B cell (primary cell): ENCODE results near the gene NUAK2. TPM values are rescaled to one million over a fixed set of nuclear protein-coding genes. Genes with fewer than 3 reads are reported as not detected.

Experiments used
- ATAC-seq: fragments of 200-7000 bp; cut with Tn5 transposase; one replicate; pipeline ENCODE4 v1.10.0; 2021; ENCODE audit warnings: low read depth, mild to moderate bottlenecking, moderate number of reproducible peaks, moderate library complexity
- CTCF ChIA-PET: fragments of 350-600 bp; sonication (Branson Sonifier 250); formaldehyde crosslinking; loops from one replicate; lab custom pipeline; 2021; ENCODE audit warnings: antibody characterized with exemption, inconsistent platforms; lab: Charles Lee
- POLR2A ChIA-PET: fragments of 350-600 bp; sonication (Branson Sonifier 250); formaldehyde crosslinking; loops from one replicate; lab custom pipeline; 2021; ENCODE audit warnings: antibody characterized with exemption; lab: Charles Lee
- DNase-seq: peaks from one replicate; pipeline ENCODE4 v3.0.0; 2013
- H2AFZ ChIP-seq: 2 replicates; pipeline ENCODE4 v1.6.1; 2012; ENCODE audit warnings: mild to moderate bottlenecking, low read depth, low read length; ENCODE audit not compliant: insufficient read depth, poor library complexity, severe bottlenecking
- H3K27ac ChIP-seq, 2 donors: 1 replicate in 1 of 2; 2 replicates in 1 of 2; pipeline ENCODE4 v1.5.1; 2012 to 2013; ENCODE audit warnings: low read length in 2 of 2, mild to moderate bottlenecking in 2 of 2, moderate library complexity in 1 of 2
- H3K27me3 ChIP-seq, 4 experiments: fragments of 200-600 bp in 1 of 4; sonication (generic) in 1 of 4; replicated peaks in 1 of 4; 1 replicate in 2 of 4; 2 replicates in 2 of 4; pipeline versions ENCODE4 v1.6.1 to v1.7.0; 2013 to 2016; ENCODE audit warnings: low read length in 3 of 4, mild to moderate bottlenecking in 2 of 4, mixed read lengths in 1 of 4, moderate library complexity in 1 of 4; ENCODE audit not compliant: insufficient read depth in 4 of 4, control insufficient read depth in 3 of 4; ENCODE audit errors: control extremely low read depth in 1 of 4
- H3K36me3 ChIP-seq, 2 experiments: replicated peaks in 1 of 2; 1 replicate in 1 of 2; 2 replicates in 1 of 2; pipeline versions ENCODE4 v1.6.1 to v1.7.1; 2013; ENCODE audit warnings: low read length in 1 of 2; ENCODE audit not compliant: insufficient read depth in 2 of 2, control insufficient read depth in 1 of 2; ENCODE audit errors: control extremely low read depth in 1 of 2, extremely low read depth in 1 of 2
- H3K4me1 ChIP-seq, 2 donors: fragments of 200-600 bp in 1 of 2; sonication (generic) in 1 of 2; 1 replicate in 1 of 2; 2 replicates in 1 of 2; pipeline versions ENCODE4 v1.5.1 to v1.6.1; 2013 to 2017; ENCODE audit warnings: low read length in 2 of 2; ENCODE audit not compliant: control insufficient read depth in 2 of 2, insufficient read depth in 2 of 2
- H3K4me2 ChIP-seq: replicated peaks from 2 replicates; pipeline ENCODE3; 2012; ENCODE audit warnings: mild to moderate bottlenecking, low read depth, low read length; ENCODE audit not compliant: poor library complexity, severe bottlenecking
- H3K4me3 ChIP-seq, 5 experiments: fragments of 200-600 bp in 1 of 5; sonication (generic) in 1 of 5; 1 replicate in 3 of 5; 2 replicates in 2 of 5; pipeline versions ENCODE4 v1.5.1 to v1.7.0; 2011 to 2016; ENCODE audit warnings: low read length in 4 of 5, mild to moderate bottlenecking in 4 of 5, low read depth in 2 of 5, control low read depth in 1 of 5, moderate library complexity in 1 of 5; ENCODE audit not compliant: insufficient read depth in 1 of 5; ENCODE audit errors: control extremely low read depth in 1 of 5, extremely low read depth in 1 of 5
- H3K79me2 ChIP-seq: fragments of 200-600 bp; sonication (generic); one replicate; pipeline ENCODE4 v1.6.0; 2016; ENCODE audit warnings: low read length; ENCODE audit not compliant: control insufficient read depth, insufficient read depth
- H3K9ac ChIP-seq: fragments of 200-600 bp; sonication (generic); 2 replicates; pipeline ENCODE4 v1.6.1; 2017; ENCODE audit warnings: mild to moderate bottlenecking, low read length, moderate library complexity
- H3K9me3 ChIP-seq, 3 donors: one replicate each; pipeline versions ENCODE4 v1.6.1 to v1.7.1; 2013; ENCODE audit warnings: low read length in 2 of 3; ENCODE audit not compliant: control insufficient read depth in 2 of 3, insufficient read depth in 1 of 3; ENCODE audit errors: control extremely low read depth in 1 of 3
- H4K20me1 ChIP-seq: 2 replicates; pipeline ENCODE4 v1.6.0; 2012; ENCODE audit warnings: mild to moderate bottlenecking, low read length; ENCODE audit not compliant: insufficient read depth, control insufficient read depth, poor library complexity, severe bottlenecking
- H3K27ac Mint-ChIP-seq: one replicate; pipeline ENCODE4 v1.8.0; 2021; ENCODE audit warnings: mixed read lengths
- H3K27me3 Mint-ChIP-seq: one replicate; pipeline ENCODE4 v1.8.0; 2021; ENCODE audit warnings: mixed read lengths
- H3K4me1 Mint-ChIP-seq: one replicate; pipeline ENCODE4 v1.8.0; 2021; ENCODE audit warnings: mixed read lengths
- H3K4me3 Mint-ChIP-seq: one replicate; pipeline ENCODE4 v1.8.0; 2021; ENCODE audit warnings: mixed read lengths
- H3K9me3 Mint-ChIP-seq: one replicate; pipeline ENCODE4 v1.8.0; 2022; ENCODE audit warnings: mixed read lengths; ENCODE audit not compliant: insufficient read depth
- CTCF ChIP-seq: fragments of 200-600 bp; IDR thresholded peaks from one replicate; pipeline ENCODE4 v1.8.0; 2022; ENCODE audit warnings: antibody characterized with exemption, mild to moderate bottlenecking
- EZH2 ChIP-seq: IDR thresholded peaks from 2 replicates; pipeline ENCODE4 v1.6.1; 2012; ENCODE audit warnings: borderline replicate concordance, low read depth, mild to moderate bottlenecking, moderate library complexity, low read length; ENCODE audit not compliant: insufficient read depth, poor library complexity, severe bottlenecking
- WGBS: methylation state at CpG from one replicate; pipeline ENCODE4 v1.1.5; 2013; ENCODE audit warnings: missing lambda C conversion rate; ENCODE audit not compliant: insufficient coverage; 5-methylcytosine and 5-hydroxymethylcytosine counted together
- intact Hi-C: fragments of 100-400 bp; cut with micrococcal nuclease; formaldehyde crosslinking; loops from one replicate; pipeline ENCODE4 v1.10.0; 2022
- polyA plus RNA-seq: library from polyadenylated mRNA; depleted of rRNA; stranded (reverse); fragments of >200 nt; gene quantifications from 2 replicates; pipeline ENCODE4 v1.2.3, GENCODE V29; 2012
- total RNA-seq, 2 donors: library from RNA; stranded (reverse); fragments of 120-200 nt in 1 of 2; gene quantifications; 1 replicate in 1 of 2; 2 replicates in 1 of 2; pipeline versions ENCODE4 v1.2.3 to v1.2.4, GENCODE V29; 2013 to 2022

The NUAK2 gene
- total and polyA plus RNA-seq, 2 donors (not counting 1 experiment from before 2014, with no cell fraction given) = 37.9 to 102 TPM

GRCh38 chr1:205360891-205361290 is 39.3 kb upstream of the NUAK2 start:
- no peak overlapping the region for H3K4me3 Mint-ChIP-seq
- H3K27me3 Mint-ChIP-seq = peaks cover 20% of the 10 kb centered on the region
- TF ChIP-seq CTCF (no peak), EZH2 (no peak)
- Histone ChIP-seq H3K36me3 (no peaks in the 10 kb centered on the region), H3K79me2 (no peaks in the 10 kb centered on the region), H3K9ac (no peak overlapping the region), H4K20me1 (no peaks in the 10 kb centered on the region), H2AFZ (no peak overlapping the region), H3K4me1 (peaks cover 0 to 5% of the 10 kb centered on the region in 2 donors), H3K4me2 (no peak overlapping the region), H3K9me3 (no peaks in the 10 kb centered on the region), H3K4me3 (no peak overlapping the region), H3K27me3 (peaks cover 0 to 4% (median 0%) of the 10 kb centered on the region in 4 experiments), H3K27ac (no peak overlapping the region)
- intact Hi-C loops = no loop called here
- no peaks in the 10 kb centered on the region for H3K9me3 Mint-ChIP-seq
- DNase-seq = no peak
- ATAC-seq = no peak
- H3K4me1 Mint-ChIP-seq = peaks cover 4% of the 10 kb centered on the region
- H3K27ac Mint-ChIP-seq = no peak overlapping the region
- 85% methylated on average over 4 of the region's 4 CpGs for WGBS
- CTCF ChIA-PET = interaction anchor here (1.5 to 2.5 kb wide), 2 partner anchors 10 to 128 kb away, joined by 4 to 10 read pairs; no protein-coding TSS in a partner anchor
- POLR2A ChIA-PET = no interaction called here

GRCh38 chr1:205359771-205360565 is 38.4 kb upstream of the NUAK2 start:
- Mint-ChIP-seq H3K9me3 (no peaks in the 10 kb centered on the region), H3K27ac (no peak overlapping the region), H3K4me3 (no peak overlapping the region), H3K4me1 (peaks cover 4% of the 10 kb centered on the region), H3K27me3 (peaks cover 16% of the 10 kb centered on the region)
- 82% methylated on average over 10 of the region's 11 CpGs for WGBS
- intact Hi-C loops = no loop called here
- DNase-seq (no peak), ATAC-seq (no peak)
- Histone ChIP-seq H3K9ac (no peak overlapping the region), H3K36me3 (no peaks in the 10 kb centered on the region), H3K27ac (no peak overlapping the region), H3K4me1 (peaks cover 0 to 5% of the 10 kb centered on the region in 2 donors), H3K4me3 (no peak overlapping the region), H3K9me3 (no peaks in the 10 kb centered on the region), H2AFZ (no peak overlapping the region), H3K27me3 (peaks cover 0 to 4% (median 0%) of the 10 kb centered on the region in 4 experiments), H4K20me1 (no peaks in the 10 kb centered on the region), H3K4me2 (no peak overlapping the region), H3K79me2 (no peaks in the 10 kb centered on the region)
- TF ChIP-seq EZH2 = no peak
- no peak for TF ChIP-seq CTCF
- ChIA-PET CTCF (interaction anchor here (1.5 to 2.5 kb wide), 2 partner anchors 9 to 129 kb away, joined by 4 to 10 read pairs; no protein-coding TSS in a partner anchor), POLR2A (no interaction called here)
